Measurements from ENCODE around the gene DHRS3. TPM values are rescaled to one million over a fixed set of nuclear protein-coding genes. Genes with fewer than 3 reads are reported as not detected.
"Not testable (repeated sequence)": the region's sequence is repeated elsewhere in the genome, so short reads cannot be mapped to it uniquely, and the experiment has no call there.

The DHRS3 gene
- polyA plus RNA-seq, 5 donors: 31.0 to 49.4 (median 43.0) TPM

GRCh38 chr1:12541274-12542137 is 76.5 kb downstream of the DHRS3 start:
- no peak for DNase-seq

GRCh38 chr1:12540580-12541273 is 77.3 kb downstream of the DHRS3 start:
- DNase-seq: no peak

- peak; percentile 88 to 89 for DNase-seq
These were observed 78.1 kb downstream of the DHRS3 start for GRCh38 chr1:12539705-12540579.

- no peak for DNase-seq
These were observed 78.7 kb downstream of the DHRS3 start for GRCh38 chr1:12539320-12539704.

- DNase-seq: not testable (repeated sequence)
These were observed 79.5 kb downstream of the DHRS3 start for GRCh38 chr1:12538536-12538935.

- no peak for DNase-seq
These were observed 80.0 kb downstream of the DHRS3 start for GRCh38 chr1:12537906-12538461.

- DNase-seq: no peak
These were observed 80.7 kb downstream of the DHRS3 start for GRCh38 chr1:12537294-12537693.

- DNase-seq: no peak
These were observed 81.9 kb downstream of the DHRS3 start for GRCh38 chr1:12536023-12536639.

- no peak for DNase-seq
These were observed 85.3 kb downstream of the DHRS3 start for GRCh38 chr1:12532405-12533315.

- no peak for DNase-seq
These were observed 86.9 kb downstream of the DHRS3 start for GRCh38 chr1:12531179-12531499.

- no peak for DNase-seq
These were observed 87.4 kb downstream of the DHRS3 start for GRCh38 chr1:12530462-12531178.

- DNase-seq: no peak
These were observed 88.3 kb downstream of the DHRS3 start for GRCh38 chr1:12529640-12530174.

- peak in 1 of 2 donors; percentile 72 for DNase-seq
These were observed 89.8 kb downstream of the DHRS3 start for GRCh38 chr1:12528021-12528852.

- no peak for DNase-seq
These were observed 90.4 kb downstream of the DHRS3 start for GRCh38 chr1:12527564-12527963.

- no peak for DNase-seq
These were observed 92.5 kb downstream of the DHRS3 start for GRCh38 chr1:12525311-12526181.

GRCh38 chr1:12524266-12524665 is 93.7 kb downstream of the DHRS3 start:
- no peak for DNase-seq

- not testable (repeated sequence) for DNase-seq
These were observed 95.2 kb downstream of the DHRS3 start for GRCh38 chr1:12522780-12523179.

All from right lung (tissue), 5 donors.